VCaP (cell line): ENCODE results near the gene ST7.

Source experiments
- H3K27ac ChIP-seq: fragments of 450-650 bp; 2 replicates; pipeline ENCODE4 v1.5.1; 2017
- CTCF ChIP-seq: fragments of 450-650 bp; conservative IDR thresholded peaks from 2 replicates; pipeline ENCODE4 v1.5.1; 2017; ENCODE audit warnings: mild to moderate bottlenecking, moderate library complexity

Gene ST7

GRCh38 chr7:117124591-117125220 is 171.4 kb downstream of the ST7 start:
- peak overlapping the region; percentile 66 for H3K27ac ChIP-seq
- no peak for TF ChIP-seq CTCF

- H3K27ac ChIP-seq: peak overlapping the region; percentile 10; the same call in 1 of the 2 replicates
- TF ChIP-seq CTCF: no peak
These were observed 173.4 kb downstream of the ST7 start for GRCh38 chr7:117126676-117127075.

GRCh38 chr7:117127585-117128168 is 174.4 kb downstream of the ST7 start:
- TF ChIP-seq CTCF: peak; percentile 88
- H3K27ac ChIP-seq: peak overlapping the region; percentile 5; the same call in 1 of the 2 replicates

- TF ChIP-seq CTCF: no peak
- H3K27ac ChIP-seq: no peak overlapping the region
These were observed 176.2 kb downstream of the ST7 start for GRCh38 chr7:117129521-117129955.

- TF ChIP-seq CTCF: no peak
- H3K27ac ChIP-seq: no peak overlapping the region
These were observed 177.0 kb downstream of the ST7 start for GRCh38 chr7:117130262-117130661.

GRCh38 chr7:117132321-117133120 is 179.2 kb downstream of the ST7 start:
- TF ChIP-seq CTCF: no peak
- no peak overlapping the region for H3K27ac ChIP-seq

GRCh38 chr7:117133125-117133524 is 179.8 kb downstream of the ST7 start:
- no peak for TF ChIP-seq CTCF
- H3K27ac ChIP-seq: no peak overlapping the region
